Activated T-cell treated with anti-CD3 and anti-CD28 coated beads, Interleukin-2, amount 50 U/mL, for 72 hours (primary cell): ENCODE data around the gene URM1. TPM values are rescaled to one million over a fixed set of nuclear protein-coding genes. Genes with fewer than 3 reads are reported as not detected.

Experiments used
- ATAC-seq, 2 donors: fragments of 150-1000 bp; cut with Tn5 transposase; replicated peaks in 1 of 2; 2 replicates each; pipeline ENCODE4 v1.10.0; 2021; ENCODE audit warnings: moderate library complexity in 2 of 2, mild to moderate bottlenecking in 1 of 2
- DNase-seq, 2 donors: peaks; one replicate each; pipeline ENCODE4 v3.0.0; 2021 to 2022; ENCODE audit warnings: mixed read lengths in 1 of 2
- H3K27ac Mint-ChIP-seq: one replicate; pipeline ENCODE4 v1.8.0; 2022; ENCODE audit warnings: mild to moderate bottlenecking, moderate library complexity, mixed read lengths
- H3K27me3 Mint-ChIP-seq: one replicate; pipeline ENCODE4 v1.8.0; 2022; ENCODE audit warnings: low read depth, mixed read lengths
- H3K36me3 Mint-ChIP-seq, 2 donors: one replicate each; pipeline ENCODE4 v1.8.0; 2022; ENCODE audit warnings: mixed read lengths in 2 of 2, mild to moderate bottlenecking in 1 of 2; ENCODE audit not compliant: insufficient read depth in 2 of 2
- H3K4me1 Mint-ChIP-seq: one replicate; pipeline ENCODE4 v1.8.0; 2022; ENCODE audit warnings: low read depth, mixed read lengths
- H3K4me3 Mint-ChIP-seq, 2 donors: one replicate each; pipeline ENCODE4 v1.8.0; 2022; ENCODE audit warnings: mild to moderate bottlenecking in 2 of 2, mixed read lengths in 2 of 2, moderate library complexity in 2 of 2
- H3K9me3 Mint-ChIP-seq, 2 donors: one replicate each; pipeline ENCODE4 v1.8.0; 2022; ENCODE audit warnings: mixed read lengths in 2 of 2
- total RNA-seq, 2 donors: library from RNA; stranded (reverse); gene quantifications; one replicate each; pipeline ENCODE4 v1.2.3, GENCODE V29; 2022

The URM1 gene
- total RNA-seq, 2 donors from 2014 or later: 62.8 to 69.3 TPM

GRCh38 chr9:128361296-128361985, 9.7 kb upstream of the URM1 start:
- Mint-ChIP-seq H3K4me3 (peak overlapping the region; percentile 62 to 86), H3K9me3 (no peaks in the 10 kb centered on the region), H3K27ac (no peak overlapping the region), H3K27me3 (no peaks in the 10 kb centered on the region), H3K36me3 (no peaks in the 10 kb centered on the region), H3K4me1 (peaks cover 16% of the 10 kb centered on the region)
- DNase-seq (no peak), ATAC-seq (peak in 1 of 2 donors; percentile 16)

GRCh38 chr9:128361986-128362646, 9.1 kb upstream of the URM1 start:
- peaks cover 16% of the 10 kb centered on the region for H3K4me1 Mint-ChIP-seq
- H3K4me3 Mint-ChIP-seq: peak overlapping the region; percentile 62 to 86
- peak; percentile 88 to 89 for ATAC-seq
- no peaks in the 10 kb centered on the region for H3K36me3 Mint-ChIP-seq
- no peak overlapping the region for H3K27ac Mint-ChIP-seq
- H3K27me3 Mint-ChIP-seq: no peaks in the 10 kb centered on the region
- H3K9me3 Mint-ChIP-seq: no peaks in the 10 kb centered on the region
- peak; percentile 70 to 73 for DNase-seq

GRCh38 chr9:128362774-128363173, 8.4 kb upstream of the URM1 start:
- Mint-ChIP-seq H3K4me3 (no peak overlapping the region), H3K4me1 (peaks cover 16% of the 10 kb centered on the region), H3K36me3 (no peaks in the 10 kb centered on the region), H3K27me3 (no peaks in the 10 kb centered on the region), H3K27ac (no peak overlapping the region), H3K9me3 (no peaks in the 10 kb centered on the region)
- ATAC-seq (no peak), DNase-seq (no peak)

GRCh38 chr9:128365525-128365924, 5.6 kb upstream of the URM1 start:
- no peak for DNase-seq
- Mint-ChIP-seq H3K36me3 (no peaks in the 10 kb centered on the region), H3K27me3 (no peaks in the 10 kb centered on the region), H3K9me3 (no peaks in the 10 kb centered on the region), H3K4me3 (peak overlapping the region; percentile 55 to 56), H3K27ac (no peak overlapping the region), H3K4me1 (peaks cover 21% of the 10 kb centered on the region)
- no peak for ATAC-seq

GRCh38 chr9:128369024-128369706, 2.0 kb upstream of the URM1 start:
- Mint-ChIP-seq H3K27me3 (no peaks in the 10 kb centered on the region), H3K9me3 (no peaks in the 10 kb centered on the region), H3K4me3 (no peak overlapping the region), H3K4me1 (peaks cover 30% of the 10 kb centered on the region), H3K27ac (no peak overlapping the region), H3K36me3 (peaks cover 5 to 7% of the 10 kb centered on the region in 2 donors)
- ATAC-seq: no peak
- DNase-seq: no peak

GRCh38 chr9:128370367-128370751, 815 bp upstream of the URM1 start:
- no peak for DNase-seq
- H3K4me1 Mint-ChIP-seq: peaks cover 30% of the 10 kb centered on the region

GRCh38 chr9:128371630-128372117, 500 bp downstream of the URM1 start:
- Mint-ChIP-seq H3K9me3 (no peaks in the 10 kb centered on the region), H3K4me3 (peak overlapping the region; percentile 92 to 94), H3K36me3 (peaks cover 5 to 9% of the 10 kb centered on the region in 2 donors), H3K27ac (peak overlapping the region; percentile 67), H3K4me1 (peaks cover 30% of the 10 kb centered on the region), H3K27me3 (no peaks in the 10 kb centered on the region)
- no peak for ATAC-seq
- no peak for DNase-seq

More at GRCh38 chr9:128370367-128370751, 815 bp upstream of the URM1 start:
- Mint-ChIP-seq H3K9me3 (no peaks in the 10 kb centered on the region), H3K27me3 (no peaks in the 10 kb centered on the region), H3K27ac (peak overlapping the region; percentile 67), H3K4me3 (peak overlapping the region; percentile 92 to 94), H3K36me3 (peaks cover 5 to 7% of the 10 kb centered on the region in 2 donors)
- ATAC-seq: no peak

GRCh38 chr9:128372188-128372641, 1.0 kb downstream of the URM1 start:
- DNase-seq (no peak), ATAC-seq (no peak)
- H3K4me1 Mint-ChIP-seq: peaks cover 30% of the 10 kb centered on the region
- H3K9me3 Mint-ChIP-seq: no peaks in the 10 kb centered on the region
- no peaks in the 10 kb centered on the region for H3K27me3 Mint-ChIP-seq
- peaks cover 5 to 9% of the 10 kb centered on the region in 2 donors for H3K36me3 Mint-ChIP-seq
- peak overlapping the region; percentile 67 for H3K27ac Mint-ChIP-seq
- H3K4me3 Mint-ChIP-seq: peak overlapping the region; percentile 92 to 94

GRCh38 chr9:128372784-128373183, 1.6 kb downstream of the URM1 start:
- Mint-ChIP-seq H3K27ac (peak overlapping the region; percentile 67), H3K36me3 (peaks cover 5 to 9% of the 10 kb centered on the region in 2 donors), H3K4me3 (peak overlapping the region; percentile 92 to 94), H3K27me3 (no peaks in the 10 kb centered on the region), H3K4me1 (peaks cover 30% of the 10 kb centered on the region), H3K9me3 (no peaks in the 10 kb centered on the region)
- no peak for DNase-seq
- ATAC-seq: no peak

- Mint-ChIP-seq H3K9me3 (no peaks in the 10 kb centered on the region), H3K4me3 (no peak overlapping the region), H3K36me3 (peaks cover 5 to 13% of the 10 kb centered on the region in 2 donors), H3K4me1 (peaks cover 30% of the 10 kb centered on the region), H3K27ac (no peak overlapping the region), H3K27me3 (no peaks in the 10 kb centered on the region)
- ATAC-seq: no peak
- DNase-seq: no peak
Observed at GRCh38 chr9:128374221-128374675, 3.1 kb downstream of the URM1 start.

- DNase-seq (no peak), ATAC-seq (no peak)
- no peaks in the 10 kb centered on the region for H3K9me3 Mint-ChIP-seq
- H3K27me3 Mint-ChIP-seq: no peaks in the 10 kb centered on the region
- peaks cover 22% of the 10 kb centered on the region for H3K4me1 Mint-ChIP-seq
- H3K4me3 Mint-ChIP-seq: no peak overlapping the region
- peaks cover 5 to 16% of the 10 kb centered on the region in 2 donors for H3K36me3 Mint-ChIP-seq
- no peak overlapping the region for H3K27ac Mint-ChIP-seq
Observed at GRCh38 chr9:128375865-128376264, 4.7 kb downstream of the URM1 start.

- H3K9me3 Mint-ChIP-seq: no peaks in the 10 kb centered on the region
- no peak overlapping the region for H3K4me3 Mint-ChIP-seq
- no peak for DNase-seq
- H3K36me3 Mint-ChIP-seq: peaks cover 0 to 11% of the 10 kb centered on the region in 2 donors
- H3K27ac Mint-ChIP-seq: no peak overlapping the region
- no peaks in the 10 kb centered on the region for H3K27me3 Mint-ChIP-seq
- ATAC-seq: no peak
- H3K4me1 Mint-ChIP-seq: no peaks in the 10 kb centered on the region
Observed at GRCh38 chr9:128382261-128382660, 11.1 kb downstream of the URM1 start.
